Fibroblast of lung (primary cell): ENCODE data around the gene NAA16.

ENCODE experiments used
- EZH2 ChIP-seq: IDR thresholded peaks from 2 replicates; pipeline ENCODE4 v1.5.1; 2012; ENCODE audit warnings: low read length, control low read depth, mild to moderate bottlenecking; ENCODE audit errors: missing control alignments
- TF ChIP-seq, protein P1 (sequence below), 2 donors: IDR thresholded peaks in 1 of 2; conservative IDR thresholded peaks in 1 of 2; 1 replicate in 1 of 2; 2 replicates in 1 of 2; pipeline ENCODE4 v1.5.1; 2011 to 2012; ENCODE audit warnings: low read length in 2 of 2, control low read depth in 1 of 2, inconsistent platforms in 1 of 2, low read depth in 1 of 2, mild to moderate bottlenecking in 1 of 2

DNA sequence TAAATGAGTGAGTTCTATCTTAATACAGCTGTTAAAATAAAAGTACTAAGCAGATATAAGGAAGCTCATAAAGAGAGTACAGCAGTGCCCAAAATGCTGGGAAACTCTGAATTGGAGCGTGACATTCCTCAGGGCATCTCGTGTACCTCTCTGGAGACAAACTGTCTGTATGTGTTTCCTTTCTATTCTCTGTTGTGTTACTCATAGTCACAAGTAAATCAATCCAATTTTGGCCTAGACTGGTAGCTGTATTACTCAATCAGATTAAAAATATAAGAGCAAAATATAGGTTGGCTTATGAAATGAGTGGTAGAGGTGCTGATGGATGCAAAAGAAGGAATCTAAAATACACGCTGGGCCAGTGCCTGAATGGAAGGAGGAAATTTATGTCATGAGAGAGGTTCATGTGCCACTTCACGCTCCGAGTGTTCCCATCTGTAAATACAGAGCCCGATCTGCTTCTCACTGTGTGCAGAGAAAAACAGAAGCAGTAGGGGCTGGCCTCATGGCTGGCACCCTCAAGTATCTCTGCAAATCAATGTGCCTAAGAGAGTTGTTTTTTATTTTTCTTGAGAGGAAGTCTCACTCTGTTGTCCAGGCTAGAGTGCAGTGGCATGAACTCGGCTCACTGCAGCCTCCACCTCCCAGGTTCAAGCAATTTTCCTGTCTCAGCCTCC lies 87.6 kb downstream of the NAA16 start:
- TF ChIP-seq, protein P1, sequence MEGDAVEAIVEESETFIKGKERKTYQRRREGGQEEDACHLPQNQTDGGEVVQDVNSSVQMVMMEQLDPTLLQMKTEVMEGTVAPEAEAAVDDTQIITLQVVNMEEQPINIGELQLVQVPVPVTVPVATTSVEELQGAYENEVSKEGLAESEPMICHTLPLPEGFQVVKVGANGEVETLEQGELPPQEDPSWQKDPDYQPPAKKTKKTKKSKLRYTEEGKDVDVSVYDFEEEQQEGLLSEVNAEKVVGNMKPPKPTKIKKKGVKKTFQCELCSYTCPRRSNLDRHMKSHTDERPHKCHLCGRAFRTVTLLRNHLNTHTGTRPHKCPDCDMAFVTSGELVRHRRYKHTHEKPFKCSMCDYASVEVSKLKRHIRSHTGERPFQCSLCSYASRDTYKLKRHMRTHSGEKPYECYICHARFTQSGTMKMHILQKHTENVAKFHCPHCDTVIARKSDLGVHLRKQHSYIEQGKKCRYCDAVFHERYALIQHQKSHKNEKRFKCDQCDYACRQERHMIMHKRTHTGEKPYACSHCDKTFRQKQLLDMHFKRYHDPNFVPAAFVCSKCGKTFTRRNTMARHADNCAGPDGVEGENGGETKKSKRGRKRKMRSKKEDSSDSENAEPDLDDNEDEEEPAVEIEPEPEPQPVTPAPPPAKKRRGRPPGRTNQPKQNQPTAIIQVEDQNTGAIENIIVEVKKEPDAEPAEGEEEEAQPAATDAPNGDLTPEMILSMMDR (conservative IDR thresholded peaks at IDR 0.05 in 1 of 2, IDR thresholded peaks at IDR 0.05 in 1 of 2; ENCODE audit: low read depth in 1 of 2, low read length in 2 of 2) = no peak
- no peak for TF ChIP-seq EZH2
